GM18505 (cell line): ENCODE data around the gene TPSAB1.
"Not testable (repeated sequence)": the region's sequence is repeated elsewhere in the genome, so short reads cannot be mapped to it uniquely, and the experiment has no call there.

ENCODE experiments used
- ATAC-seq: cut with Tn5 transposase; IDR thresholded peaks from one replicate; pipeline ENCODE4 v1.9.1; 2021; ENCODE audit not compliant: unreplicated experiment
- POLR2A ChIP-seq: IDR thresholded peaks from 4 replicates; pipeline ENCODE4 v1.6.1; 2011; ENCODE audit warnings: borderline replicate concordance; ENCODE audit not compliant: insufficient read depth, insufficient read length; ENCODE audit errors: extremely low read depth

TPSAB1 gene

GRCh38 chr16:1259760-1260068 lies 19.2 kb downstream of the TPSAB1 start:
- no peak for TF ChIP-seq POLR2A
- no peak for ATAC-seq

GRCh38 chr16:1260101-1260680 lies 19.7 kb downstream of the TPSAB1 start:
- ATAC-seq = no peak
- TF ChIP-seq POLR2A = no peak

- no peak for TF ChIP-seq POLR2A
- no peak for ATAC-seq
Observed at GRCh38 chr16:1261131-1261892, 20.8 kb downstream of the TPSAB1 start.

DNA sequence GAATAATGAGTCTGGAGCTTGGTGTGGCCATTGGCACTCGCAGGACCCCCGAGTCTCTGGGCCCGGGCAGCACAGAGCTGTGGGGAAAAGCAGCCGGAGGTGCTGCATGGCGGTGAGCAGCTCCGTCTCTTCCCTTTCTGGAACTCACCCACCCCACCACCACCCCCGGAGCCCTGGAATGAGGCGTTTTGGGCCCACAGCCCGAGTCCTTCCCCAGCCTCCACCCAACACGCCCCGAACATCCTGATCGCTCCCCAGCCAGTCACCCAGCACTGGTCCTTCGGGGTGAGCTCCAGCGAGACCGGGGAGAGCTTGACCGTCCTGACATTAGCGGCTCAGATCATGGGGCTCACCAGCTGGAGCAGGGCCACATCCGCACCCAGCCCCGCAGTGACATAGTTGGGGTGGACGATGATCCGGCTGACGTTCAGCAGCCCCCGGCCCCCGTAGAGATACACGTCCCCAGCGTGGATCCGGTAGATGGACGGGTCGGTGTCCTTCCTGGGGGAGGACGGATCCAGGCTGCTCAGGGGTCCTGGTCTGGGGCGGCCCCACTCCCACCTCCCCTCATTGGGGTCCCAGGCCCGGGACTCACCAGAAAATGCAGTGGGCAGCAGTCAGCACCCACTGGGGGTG lies 21.8 kb downstream of the TPSAB1 start:
- TF ChIP-seq POLR2A = no peak
- ATAC-seq = no peak

- ATAC-seq = no peak
- no peak for TF ChIP-seq POLR2A
Observed at GRCh38 chr16:1262846-1263221, 22.3 kb downstream of the TPSAB1 start.

DNA sequence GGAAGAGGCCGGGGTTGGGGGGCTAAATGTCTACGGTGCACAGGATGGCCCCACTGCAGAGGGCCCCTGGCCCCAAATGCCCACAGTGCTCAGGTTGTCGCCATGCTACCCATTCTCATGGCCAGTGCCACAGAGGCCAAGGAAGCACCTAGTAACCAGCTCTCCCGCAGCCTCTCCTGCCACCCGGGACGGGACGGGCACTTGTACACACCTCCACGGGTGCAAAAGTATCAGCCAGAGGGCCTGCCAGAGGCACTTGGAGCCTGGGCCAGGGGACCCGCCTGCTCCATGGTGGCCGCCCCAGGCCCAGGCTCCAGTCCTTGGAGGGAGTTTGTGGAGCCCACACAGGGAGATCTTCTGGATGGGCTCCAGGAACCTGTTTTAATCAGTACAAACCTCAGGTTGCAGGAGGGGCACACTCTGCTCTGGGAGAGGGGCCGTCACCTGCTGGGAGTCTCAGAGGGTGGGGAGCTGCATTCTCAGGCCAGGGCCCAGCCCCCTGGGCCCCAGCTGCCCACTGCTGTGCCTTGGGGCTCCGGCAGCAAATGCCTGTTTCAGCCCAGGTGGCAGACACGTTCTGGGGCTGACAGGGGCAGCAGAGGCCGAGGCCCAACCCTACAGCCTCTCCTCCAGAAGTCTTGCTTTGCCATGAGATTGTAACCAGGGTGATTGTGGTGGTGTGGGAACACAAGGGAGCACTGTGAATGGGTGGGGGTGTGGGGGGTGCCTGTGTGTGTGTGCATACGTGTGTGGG lies 23.3 kb downstream of the TPSAB1 start:
- no peak for TF ChIP-seq POLR2A
- no peak for ATAC-seq

GRCh38 chr16:1264345-1265089 lies 24.0 kb downstream of the TPSAB1 start:
- no peak for TF ChIP-seq POLR2A
- no peak for ATAC-seq

DNA sequence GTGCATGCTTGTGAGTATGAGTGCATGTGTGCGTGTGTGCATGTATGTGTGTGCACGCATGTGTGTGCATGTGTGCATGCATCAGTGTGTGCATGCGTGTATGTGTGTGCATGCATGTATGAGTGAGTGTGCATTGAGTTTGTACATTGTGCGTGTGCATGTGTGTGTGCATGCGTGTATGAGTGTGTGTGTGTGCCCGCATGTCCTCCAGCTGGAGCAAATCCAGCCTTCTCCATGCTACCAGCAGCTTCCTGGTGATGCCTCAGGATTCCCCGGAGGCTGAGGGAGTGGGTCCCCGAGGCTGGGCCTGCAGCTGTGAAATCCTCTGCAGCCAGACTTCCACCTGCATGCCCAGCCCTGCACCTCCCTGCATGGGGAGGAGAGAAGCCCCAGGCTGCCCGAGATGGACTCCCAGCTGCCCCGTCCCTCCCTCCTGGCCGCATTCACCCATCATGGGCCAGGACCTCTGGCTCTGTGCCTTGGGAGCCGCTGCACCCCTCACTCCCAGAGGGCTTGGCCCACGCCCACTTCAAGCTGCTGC lies 24.7 kb downstream of the TPSAB1 start:
- ATAC-seq = no peak
- TF ChIP-seq POLR2A = no peak

DNA sequence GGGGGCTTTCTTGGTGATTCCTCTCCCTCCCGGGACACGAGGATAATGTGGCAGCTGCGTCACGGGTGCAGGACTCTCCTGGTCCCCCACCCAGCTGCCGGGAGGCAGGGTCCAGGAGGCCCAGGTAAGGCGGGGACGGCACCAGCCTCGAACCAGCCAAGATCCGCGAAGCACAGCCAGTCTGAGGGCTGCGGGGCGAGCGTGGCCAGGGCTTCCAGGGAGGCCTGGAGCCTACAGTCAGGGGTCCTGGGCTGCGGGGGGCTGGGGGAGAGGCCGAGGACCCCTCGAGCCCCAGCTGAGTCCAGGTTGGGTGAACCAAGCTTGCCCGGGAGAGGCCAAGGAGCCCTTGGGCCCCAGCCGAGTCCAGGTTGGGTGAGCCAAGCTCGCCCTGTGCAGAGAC lies 25.3 kb downstream of the TPSAB1 start:
- ATAC-seq = no peak

GRCh38 chr16:1269418-1269817 lies 28.9 kb downstream of the TPSAB1 start:
- not testable (repeated sequence) for ATAC-seq

More for the DNA sequence above, 25.3 kb downstream of the TPSAB1 start:
- no peak for TF ChIP-seq POLR2A

DNA sequence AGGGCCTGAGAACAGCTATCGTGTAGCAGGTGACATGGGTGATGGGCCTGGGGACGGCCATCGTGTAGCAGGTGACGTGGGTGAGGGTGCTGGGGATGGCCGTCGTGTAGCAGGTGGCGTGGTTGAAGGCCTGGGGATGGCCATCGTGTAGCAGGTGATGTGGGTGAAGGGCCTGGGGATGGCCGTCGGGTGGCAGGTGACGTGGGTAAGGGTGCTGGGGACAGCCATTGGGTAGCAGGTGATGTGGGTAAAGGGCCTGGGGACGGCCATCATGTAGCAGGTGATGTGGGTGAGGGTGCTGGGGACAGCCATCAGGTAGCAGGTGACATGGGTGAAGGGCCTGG lies 30.8 kb downstream of the TPSAB1 start:
- ATAC-seq = no peak
- no peak for TF ChIP-seq POLR2A

DNA sequence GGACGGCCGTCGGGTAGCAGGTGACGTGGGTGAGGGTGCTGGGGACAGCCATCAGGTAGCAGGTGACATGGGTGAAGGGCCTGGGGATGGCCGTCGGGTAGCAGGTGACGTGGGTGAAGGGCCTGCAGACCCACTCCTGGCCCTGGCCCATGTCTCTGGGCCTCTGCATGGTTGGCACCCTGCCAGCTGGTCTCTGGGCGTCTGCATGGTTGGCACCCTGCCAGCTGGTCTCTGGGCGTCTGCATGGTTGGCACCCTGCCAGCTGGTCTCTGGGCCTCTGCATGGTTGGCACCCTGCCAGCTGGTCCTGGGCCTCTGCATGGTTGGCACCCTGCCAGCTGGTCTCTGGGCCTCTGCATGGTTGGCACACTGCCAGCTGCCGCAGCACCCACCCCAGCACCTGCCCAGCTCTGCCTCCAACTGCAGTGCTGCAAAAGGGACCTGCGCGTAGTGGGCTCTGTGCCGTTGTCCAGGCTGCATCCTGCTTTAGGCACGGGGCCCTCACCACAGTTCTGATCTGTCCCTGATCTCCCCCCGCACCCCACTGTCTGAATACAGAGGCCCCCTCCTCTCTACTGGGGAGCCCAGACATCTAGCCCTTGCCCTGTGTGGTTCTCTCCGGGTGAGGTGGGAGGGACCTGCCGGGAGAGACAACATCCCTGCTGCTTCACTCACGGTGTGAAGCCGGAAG lies 31.4 kb downstream of the TPSAB1 start:
- ATAC-seq = not testable (repeated sequence)
